GM18873 (cell line): ENCODE results near the gene CA11.
"Not testable (repeated sequence)": the region's sequence is repeated elsewhere in the genome, so short reads cannot be mapped to it uniquely, and the experiment has no call there.

Experiments
- ATAC-seq: cut with Tn5 transposase; IDR thresholded peaks from one replicate; pipeline ENCODE4 v1.9.1; 2021; ENCODE audit warnings: mild to moderate bottlenecking, moderate library complexity, moderate number of reproducible peaks; ENCODE audit not compliant: unreplicated experiment, low FRiP score

Gene CA11

DNA sequence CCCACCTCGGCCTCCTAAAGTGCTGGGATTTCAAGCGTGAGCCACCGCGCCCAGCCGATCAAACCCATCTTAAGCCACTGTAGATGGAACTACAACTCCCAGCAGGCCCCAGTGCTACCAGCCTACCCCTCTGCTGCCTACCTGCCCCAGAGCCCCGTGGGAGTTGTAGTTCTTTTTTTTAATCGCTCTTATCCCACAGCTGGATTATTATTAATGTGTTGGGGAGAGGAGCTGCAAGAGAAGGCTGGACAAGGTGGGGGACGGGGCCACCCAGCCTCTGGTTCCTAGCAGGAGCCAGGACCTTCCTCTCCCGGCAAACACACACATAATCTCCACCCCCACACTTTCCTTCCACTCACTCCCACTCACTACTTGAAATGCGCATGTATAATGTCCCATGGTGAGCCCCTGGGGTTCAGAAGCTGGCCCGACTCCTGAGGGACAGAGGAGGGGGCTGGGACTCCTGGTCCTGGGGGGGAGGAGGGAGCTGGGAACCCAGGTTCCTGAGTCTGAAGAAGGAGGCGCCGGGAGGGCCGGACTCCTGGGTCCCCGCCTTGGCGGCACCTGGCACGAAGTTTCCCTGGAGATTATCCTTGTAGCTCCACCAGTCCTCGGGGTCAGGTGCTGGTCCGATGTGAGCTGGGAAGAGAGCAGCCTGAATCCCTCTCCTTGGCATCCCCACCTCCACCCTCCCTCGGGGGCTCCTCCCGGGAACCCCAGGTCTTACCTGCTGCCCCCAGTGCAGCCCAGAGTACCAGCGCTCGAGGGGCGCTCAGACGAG is 958 bp downstream of the CA11 start:
- no peak for ATAC-seq

DNA sequence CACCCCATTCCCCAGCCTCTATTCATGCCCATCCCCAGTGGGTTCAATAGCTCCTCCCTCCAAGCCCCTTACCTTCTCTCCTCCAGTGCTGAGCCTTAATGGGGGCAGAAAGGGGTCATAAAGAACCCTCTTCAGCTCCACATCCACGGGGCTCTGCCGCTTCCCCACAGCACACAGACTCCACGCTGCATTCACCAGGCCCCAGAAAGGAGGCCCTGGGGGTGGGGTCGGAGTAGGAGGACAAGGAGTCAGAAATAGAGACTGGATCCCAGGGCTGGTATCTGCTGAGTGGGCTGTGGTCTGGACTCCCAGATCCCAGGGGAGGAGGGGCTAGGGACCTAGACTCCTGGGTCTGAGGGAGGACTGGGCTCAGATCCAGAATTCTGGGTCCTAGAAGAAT is 1.6 kb downstream of the CA11 start:
- no peak for ATAC-seq

DNA sequence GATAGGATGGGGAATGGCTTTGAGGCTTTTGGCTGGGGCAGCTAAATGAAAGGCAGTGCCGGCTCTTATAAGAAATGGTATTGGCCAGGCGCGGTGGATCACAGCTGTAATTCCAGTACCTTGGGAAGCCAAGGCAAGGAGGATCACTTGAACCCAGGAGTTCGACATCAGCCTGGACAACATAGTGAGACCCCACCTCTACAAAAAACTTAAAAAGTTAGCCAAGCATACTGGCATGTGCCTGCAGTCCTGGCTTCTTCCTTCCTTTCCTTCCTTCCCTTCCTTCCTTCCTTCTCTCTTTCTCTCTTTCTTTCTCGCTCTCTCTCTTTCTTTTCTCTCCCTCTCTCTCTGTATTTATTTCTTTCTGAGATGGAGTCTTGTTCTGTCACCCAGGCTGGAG is 3.1 kb downstream of the CA11 start:
- no peak for ATAC-seq

DNA sequence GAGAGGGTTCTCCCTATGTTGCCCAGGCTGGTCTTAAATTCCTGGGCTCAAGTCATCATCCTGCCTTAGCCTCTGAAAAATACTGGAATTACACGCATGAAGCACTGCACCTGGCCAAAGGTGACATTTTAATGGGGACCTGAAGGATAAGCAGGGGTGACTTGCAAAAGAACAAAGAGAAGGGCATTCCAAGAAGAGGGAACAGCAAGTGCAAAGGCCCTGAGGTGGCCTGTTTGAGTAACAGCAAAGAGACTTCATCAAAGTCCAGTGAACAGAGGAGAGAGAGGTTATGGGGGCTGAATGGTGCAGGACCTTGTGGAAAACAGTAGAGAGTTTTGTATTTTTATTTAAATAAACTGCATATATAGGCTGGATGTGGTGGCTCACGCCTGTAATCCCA is 4.1 kb downstream of the CA11 start:
- ATAC-seq, result no peak

DNA sequence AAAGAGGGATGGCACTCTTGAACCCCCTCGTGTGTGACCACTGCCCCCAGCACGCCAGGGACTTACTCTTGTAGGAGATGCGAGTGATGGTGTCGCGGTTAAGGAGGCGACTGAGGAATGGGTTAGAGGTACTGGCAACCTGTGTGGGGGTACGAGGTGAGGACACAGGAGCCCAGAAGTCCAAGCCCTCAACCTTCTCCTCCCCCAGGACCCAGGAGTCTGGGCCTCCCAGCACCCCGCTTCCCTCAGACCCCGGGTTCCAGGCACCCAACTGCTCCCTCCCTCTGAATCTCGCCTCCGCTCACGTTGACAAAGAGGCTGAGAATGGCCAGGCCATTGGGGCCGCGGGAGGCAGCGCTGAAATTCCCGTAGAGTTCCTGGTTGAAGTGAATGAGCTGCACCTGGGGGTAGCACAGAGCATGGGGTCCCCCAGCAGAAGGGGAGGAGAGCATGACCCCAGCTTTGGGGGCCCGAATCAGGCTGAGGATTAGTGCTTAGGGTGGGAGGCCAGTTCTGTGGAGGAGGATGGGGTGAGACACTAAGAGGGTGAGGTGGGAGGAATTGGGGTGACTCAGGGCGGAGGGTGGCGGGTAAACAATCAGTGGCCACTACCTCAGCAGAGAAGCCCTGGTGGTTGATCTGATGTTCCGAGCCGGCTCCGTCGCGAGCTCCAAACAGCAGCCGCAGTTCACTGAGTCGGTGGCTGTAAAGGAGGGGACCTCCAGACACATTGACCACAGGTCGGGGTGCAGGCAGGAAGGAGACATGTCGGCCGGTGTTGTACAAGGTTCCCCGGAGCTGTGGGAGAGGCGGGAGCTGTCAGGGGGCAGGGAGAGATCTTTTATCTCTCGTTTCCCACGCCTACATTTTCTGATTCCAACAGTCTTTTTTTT is 6.3 kb downstream of the CA11 start:
- no peak for ATAC-seq

DNA sequence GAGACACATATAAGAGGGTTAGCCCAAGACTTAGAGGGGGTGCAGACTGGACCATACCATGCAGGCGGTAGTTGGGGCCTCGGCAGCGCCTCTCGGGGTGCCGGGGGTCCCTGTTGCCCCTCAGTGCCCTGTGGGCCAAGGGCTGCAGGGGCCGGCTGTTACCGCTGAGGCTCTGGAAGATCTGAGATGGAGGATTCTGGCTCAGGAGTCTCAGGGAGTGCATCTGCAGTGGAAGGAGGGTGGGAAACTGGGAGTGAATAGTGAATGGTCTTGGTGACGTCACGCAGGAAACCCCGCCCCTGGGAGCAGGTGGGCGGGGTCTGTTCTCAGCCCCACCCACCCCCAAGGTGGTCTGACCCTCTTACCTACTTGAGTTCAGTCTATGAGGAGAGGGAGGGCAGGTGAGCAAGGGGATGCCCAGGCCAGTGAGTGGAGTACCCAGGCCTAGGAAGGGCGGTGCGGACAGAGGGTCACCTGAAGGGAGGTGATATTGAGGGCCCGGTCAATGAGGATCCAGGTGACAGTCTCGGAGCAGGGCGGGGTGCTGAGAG is 7.1 kb downstream of the CA11 start:
- ATAC-seq, result no peak

DNA sequence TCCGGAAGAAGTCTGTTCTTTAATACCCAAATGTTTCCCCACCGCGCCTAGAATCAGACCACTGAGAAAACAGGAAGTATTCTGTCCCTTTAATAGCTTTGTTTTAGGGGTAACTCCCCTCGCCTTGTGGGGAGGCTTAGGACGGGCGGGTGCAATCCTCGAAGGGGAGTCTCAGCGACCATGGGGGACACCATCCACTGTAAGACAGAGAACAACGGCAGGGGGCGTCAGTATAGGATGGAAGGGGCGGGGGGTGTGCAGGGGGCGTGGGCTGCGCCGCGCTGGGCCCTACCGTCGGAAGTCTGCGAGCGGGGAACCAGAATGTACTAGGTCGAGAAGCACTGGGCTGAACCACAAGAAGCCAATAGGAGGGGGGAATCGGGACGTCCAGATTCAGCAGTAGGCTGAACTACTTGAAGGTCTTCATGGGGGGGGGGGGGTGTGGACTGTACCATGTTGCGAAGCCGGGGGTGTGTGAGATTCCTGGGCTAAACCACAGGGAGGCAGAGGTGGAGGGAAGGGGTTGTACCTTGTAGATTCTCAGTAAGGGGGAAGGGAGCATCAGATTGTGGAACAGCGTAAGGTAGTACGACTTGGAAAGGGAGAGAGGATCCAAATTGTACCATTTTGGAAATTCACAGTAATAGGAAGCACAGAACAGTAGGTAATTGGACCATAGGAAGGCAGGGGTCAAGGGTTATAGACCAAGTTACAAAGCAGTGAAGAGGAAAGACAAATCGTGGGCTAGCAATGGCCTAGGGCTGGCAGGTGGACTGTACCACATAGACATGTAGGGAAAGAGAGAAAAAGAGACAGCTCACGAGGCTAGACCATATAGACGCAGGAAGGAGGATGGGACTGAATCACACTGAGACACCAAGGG is 7.8 kb downstream of the CA11 start:
- ATAC-seq, result peak; percentile 21

DNA sequence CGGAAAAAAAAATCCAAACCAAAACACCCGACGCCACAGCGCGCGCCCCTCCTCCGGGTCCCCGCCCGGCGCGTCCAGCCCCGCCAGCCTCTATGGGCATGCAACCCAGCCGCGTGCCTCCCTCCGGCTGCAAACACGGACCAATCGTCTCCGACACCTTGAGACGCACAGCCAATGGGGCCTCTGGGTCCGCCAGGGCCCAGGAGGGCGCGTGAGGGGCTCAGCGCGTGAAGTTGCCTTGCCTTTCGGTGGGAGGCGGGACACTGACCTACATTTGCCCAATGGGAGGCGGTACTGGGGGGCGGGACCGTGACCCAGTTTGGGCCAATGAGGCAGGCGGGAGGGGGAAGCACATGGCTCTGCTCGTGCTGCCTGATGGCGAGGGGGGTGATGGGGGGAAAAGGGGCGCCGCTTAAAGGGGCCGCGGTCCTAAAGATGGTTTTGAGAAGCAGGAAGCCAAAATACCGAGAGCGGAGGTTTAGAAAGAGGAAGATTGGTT is 8.5 kb downstream of the CA11 start:
- ATAC-seq, result peak; percentile 57

DNA sequence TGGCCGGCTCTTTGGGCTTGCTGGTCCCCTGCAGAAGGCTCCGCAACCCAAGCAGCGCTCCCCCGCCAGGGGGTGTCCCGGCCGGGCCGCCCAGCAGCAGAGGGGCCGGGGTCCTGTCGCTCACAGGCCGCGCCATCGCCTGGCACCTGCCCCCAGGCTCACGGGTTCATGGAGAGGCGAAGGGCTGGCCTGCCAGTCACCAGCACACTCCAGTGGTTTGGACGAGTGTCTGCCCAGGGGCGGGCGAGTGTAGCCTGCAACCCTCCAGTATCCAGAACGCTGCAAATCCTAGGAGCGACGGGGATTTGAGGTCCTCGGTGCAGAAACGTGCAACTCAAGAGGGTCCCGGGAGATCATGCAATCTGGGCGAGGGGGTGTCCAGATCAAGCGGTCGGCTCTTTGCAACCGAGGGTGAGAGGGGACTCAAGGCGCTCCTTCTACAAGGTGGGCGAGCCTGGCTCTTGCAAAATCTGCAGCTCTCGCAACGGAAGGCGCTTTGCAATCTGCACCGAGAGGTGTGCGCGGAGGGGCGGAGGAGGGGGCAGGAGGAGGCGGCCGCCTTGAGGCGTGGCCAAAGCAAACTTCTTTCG is 9.0 kb downstream of the CA11 start, which contains the start of gene DBP:
Gene DBP, minus strand, starts transcription at position 521 of the 590 bp plus-strand sequence. Its CDS starts 385 bp downstream, at position 136.
- ATAC-seq, result no peak

DNA sequence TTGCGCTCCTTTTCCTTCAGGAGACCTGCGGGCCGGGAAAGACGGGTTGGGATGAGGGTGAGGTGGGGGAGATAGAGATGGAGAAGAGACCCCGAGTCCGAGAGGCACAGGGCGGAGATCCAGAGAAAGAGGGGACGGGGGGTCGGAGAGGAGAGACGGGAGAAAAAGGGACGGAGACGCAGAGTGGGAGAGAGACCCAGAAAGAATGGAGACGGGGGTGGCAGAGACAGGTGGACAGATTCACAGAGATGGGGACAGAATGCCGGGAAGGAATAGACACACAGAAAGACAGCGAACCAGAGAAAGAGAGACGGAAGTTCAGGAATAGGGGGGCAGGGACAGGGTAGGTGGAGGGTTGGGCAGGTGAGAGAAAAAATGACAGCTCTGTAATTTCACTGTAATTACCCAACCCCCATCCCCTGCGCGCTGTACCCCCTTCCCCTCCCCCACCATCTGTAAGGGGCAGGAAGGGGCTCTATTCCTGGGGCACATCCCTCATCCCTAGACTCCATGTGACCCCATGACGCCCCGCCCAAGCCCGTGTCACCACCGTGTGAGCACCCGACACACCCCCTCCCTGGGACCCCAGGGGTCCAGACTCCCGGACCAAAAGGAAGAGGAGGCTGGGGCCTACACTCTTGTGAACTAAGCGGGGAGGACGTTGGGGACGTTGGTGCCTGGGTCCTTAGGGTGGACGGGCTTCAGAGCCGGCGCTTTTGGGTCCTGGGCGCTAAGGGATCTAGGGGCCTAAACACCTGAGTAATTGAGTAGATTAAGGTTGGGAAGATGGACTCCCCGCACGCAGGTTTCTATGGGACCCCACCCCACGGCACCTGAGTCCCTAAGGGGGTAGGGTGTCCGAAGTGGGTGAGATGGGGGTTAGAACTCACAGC is 9.8 kb downstream of the CA11 start:
- ATAC-seq, result no peak

DNA sequence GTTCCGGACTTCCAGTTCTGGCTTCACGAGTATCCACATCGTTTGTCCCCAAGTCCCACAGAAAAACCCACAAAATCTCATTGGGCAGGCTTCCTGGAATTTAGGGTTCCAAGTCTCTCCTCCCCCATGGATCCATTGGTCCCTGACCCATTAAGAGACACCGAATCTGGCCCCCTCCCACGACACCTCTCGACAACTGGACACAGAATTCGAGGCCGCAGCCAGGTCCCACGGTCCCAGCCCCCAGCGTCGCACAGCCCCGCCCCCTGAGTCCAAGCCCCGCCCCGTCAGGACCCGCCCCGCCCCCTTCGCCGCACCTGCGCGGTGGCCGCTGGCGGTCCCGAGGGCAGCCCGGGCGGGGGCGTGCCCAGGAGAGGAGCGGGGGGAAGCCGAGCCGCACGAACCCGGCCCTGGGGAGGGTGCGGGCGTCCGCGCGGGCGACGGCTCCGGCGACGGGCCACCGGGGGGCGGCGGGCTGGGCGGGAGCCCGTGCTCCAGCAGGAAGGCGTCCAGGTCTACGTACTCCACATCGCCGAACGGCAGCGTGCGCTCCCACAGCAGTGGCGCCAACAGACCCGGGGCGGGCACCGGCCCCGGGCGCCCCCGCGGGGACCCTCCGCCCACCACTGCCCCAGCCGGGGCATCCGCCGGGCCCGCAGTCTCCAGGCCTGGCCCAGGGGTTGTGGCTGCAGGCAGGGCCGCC is 10.6 kb downstream of the CA11 start:
- no peak for ATAC-seq

DNA sequence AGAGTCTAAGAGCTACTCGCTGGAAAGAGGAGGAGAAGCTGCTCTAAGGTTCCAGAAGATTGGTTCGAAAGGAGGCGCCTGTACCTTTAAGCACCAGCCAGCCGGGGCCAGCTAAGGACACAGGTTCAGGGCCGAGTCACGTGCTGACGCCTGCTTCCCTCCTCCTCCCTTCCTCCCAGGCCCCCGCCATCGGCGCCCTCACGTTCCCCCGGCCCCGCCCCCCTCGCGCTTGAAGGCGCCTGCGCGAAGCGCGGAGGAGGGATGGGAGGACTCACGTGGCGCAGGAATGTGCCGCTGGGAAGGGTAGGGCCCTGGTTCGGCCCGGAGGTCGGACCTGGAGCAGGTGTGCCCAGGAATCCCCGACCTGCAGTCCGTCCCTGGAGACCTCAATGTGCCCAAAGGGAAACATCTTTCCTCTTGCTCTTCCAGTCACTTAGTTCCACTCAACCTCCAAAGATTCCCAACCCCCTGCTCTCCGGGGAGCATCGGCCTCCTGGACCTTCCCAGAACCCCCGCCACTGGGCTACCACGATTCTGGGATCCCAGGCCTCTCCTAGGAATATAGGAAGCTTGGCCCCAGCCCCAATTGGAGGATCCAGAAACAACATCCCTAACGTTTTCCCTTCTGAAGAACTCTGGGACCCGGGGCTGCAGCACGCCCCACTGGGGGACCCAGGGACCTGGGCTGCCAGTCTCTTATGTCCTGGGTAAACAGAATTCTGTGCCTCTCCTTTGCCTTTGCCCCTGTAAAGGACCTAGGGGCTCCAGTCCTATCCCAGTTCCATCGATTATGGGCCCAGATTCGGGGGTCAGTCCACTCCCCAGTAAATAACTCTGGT is 11.3 kb downstream of the CA11 start:
- no peak for ATAC-seq

DNA sequence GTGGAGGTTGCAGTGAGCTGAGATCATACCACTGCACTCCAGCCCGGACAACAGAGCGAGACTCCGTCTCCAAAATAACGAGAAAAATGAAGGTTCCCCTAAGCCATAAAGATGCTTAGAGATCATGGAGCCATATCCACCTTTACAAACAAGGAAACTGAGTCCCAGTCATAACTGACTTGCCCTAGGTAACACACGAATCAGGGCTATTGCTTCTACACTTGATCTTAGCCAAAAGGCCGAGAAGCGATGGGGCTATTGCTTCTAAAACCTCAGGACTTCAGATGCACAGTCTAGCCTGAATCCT is 12.0 kb downstream of the CA11 start:
- no peak for ATAC-seq

DNA sequence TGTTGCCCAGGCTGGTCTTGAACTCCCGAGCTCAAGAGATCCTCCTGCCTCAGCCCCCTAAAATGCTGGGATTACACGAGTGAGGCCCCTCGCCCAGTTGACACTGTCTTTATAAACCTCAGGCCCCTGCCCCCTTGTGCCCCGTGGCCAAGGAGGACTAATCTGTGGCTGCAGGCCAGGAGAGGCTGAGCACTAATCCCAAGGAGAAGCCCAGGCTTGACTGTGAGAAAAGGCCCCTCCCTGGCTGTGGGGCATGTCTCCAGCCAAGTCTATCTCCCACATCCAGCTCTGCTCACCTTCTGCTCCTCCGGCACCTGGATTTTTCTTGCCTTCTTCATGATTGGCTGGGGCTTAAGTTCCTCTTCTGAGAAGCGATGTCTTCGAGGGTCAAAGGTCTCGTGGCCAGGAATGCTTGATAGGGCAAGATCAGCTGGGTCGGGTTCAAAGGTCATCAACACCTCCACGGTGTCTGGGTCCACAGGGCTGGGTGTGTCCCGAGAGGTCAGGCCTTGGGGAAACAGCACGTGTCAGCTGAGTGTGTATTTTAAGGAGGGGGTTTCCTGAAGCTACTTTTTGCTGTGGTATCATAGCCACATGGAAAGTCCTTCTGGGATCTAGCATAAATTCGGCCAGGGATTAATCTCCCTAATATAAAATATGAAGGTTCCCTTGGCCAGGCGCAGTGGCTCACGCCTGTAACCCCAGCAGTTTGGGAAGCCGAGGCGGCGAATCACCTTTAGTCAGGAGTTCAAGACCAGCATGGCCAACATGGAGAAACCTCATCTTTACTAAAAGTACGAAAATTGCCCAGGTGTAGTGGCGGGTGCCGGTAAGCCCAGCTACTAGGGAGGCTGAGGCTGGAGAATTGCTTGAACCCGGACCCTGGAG is 12.6 kb downstream of the CA11 start:
- no peak for ATAC-seq

DNA sequence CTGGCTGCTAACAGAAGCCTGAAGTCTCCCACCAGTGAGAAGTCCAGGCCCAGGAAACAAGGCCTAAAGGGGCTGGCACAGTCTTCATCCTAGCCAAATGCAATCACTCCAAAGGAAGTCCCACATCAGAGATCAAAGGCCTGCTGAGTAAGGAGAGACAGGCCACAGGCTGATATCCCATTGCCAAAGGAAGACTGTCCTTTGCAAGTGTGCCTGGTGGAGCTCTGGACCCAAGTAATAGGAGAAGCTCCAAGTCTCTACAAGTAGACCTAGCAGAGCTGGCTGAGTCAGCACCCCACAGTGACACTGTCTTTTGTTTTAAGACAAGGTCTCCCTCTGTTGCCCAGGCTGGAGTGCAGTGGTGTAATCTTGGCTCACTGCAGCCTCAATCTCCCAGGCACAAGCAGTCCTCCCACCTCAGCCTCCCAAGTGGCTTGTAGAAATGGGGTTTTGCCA is 13.3 kb downstream of the CA11 start:
- no peak for ATAC-seq

DNA sequence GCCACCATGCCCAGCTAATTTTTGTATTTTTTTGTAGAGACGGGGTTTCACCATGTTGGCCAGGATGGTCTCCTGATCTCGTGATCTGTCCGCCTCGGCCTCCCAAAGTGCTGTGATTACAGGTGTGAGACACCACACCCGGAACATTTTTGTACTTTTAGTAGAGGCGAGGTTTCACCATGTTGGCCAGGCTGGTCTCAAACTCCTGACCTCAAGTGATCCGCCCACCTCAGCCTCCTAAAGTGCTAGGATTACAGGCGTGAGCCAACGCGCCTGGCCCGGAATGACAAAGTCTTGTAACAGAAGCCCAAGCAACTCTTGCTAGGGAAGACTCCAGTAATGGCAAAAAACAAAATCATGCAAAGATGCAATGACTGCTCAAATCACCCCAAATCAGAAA is 13.7 kb downstream of the CA11 start:
- not testable (repeated sequence) for ATAC-seq
